GM21367 (cell line): ENCODE results near the gene TRPM2.

Source experiments
- ATAC-seq: cut with Tn5 transposase; IDR thresholded peaks from one replicate; pipeline ENCODE4 v1.9.1; 2021; ENCODE audit not compliant: unreplicated experiment

Gene TRPM2

GRCh38 chr21:44439211-44439600 is 85.8 kb downstream of the TRPM2 start:
- ATAC-seq: no peak

DNA sequence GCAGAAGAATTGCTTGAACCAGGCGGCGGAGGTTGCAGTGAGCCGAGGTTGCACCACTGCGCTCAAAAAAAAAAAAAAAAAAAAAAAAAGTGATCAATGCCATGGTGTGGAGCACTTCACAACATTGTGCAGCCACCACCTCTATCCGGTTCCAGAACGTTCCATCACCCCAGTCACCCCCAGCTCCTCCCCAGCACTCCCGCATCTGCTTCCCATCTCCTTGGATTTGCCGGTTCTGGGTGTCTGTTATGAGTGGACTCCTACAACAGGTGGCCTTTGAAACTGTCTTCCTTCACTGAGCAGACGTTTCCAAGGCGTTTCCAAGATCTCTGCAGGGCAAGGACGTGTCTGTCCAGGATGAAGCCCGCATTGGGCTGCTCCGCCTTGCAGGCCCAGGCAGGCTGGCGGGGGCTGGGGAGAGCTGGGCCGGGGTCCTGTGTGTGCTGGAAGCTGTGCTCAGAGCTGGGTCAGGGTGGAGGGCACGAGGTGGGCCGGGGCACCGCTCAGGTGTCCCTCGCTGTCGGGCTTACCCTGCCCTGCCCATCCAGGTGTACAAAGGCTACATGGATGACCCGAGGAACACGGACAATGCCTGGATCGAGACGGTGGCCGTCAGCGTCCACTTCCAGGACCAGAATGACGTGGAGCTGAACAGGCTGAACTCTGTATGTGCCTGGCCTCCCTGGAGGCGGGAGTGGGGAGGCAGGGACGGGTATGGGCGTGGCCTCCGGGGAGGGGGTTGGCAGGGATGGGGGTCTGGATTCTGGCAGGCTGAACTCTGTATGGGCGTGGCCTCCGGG is 87.0 kb downstream of the TRPM2 start:
- ATAC-seq: no peak

DNA sequence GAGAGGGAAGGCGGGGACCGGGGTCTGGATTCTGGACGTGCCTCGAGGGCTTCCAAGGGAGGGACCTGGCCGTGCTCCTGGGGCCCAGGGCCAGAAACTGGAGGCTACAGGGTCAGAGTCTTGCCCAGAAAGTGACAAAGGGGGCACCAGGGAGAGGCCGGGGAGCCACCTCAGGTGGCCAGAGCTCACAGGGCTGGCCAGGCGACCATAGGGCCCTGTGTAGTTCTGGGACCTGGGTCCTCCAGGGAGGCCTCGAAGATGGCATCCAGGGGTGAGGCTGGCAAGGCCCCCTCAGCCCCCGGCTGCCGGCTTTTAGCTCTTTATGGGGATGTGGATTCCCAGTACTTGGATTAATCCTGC is 87.6 kb downstream of the TRPM2 start:
- no peak for ATAC-seq

DNA sequence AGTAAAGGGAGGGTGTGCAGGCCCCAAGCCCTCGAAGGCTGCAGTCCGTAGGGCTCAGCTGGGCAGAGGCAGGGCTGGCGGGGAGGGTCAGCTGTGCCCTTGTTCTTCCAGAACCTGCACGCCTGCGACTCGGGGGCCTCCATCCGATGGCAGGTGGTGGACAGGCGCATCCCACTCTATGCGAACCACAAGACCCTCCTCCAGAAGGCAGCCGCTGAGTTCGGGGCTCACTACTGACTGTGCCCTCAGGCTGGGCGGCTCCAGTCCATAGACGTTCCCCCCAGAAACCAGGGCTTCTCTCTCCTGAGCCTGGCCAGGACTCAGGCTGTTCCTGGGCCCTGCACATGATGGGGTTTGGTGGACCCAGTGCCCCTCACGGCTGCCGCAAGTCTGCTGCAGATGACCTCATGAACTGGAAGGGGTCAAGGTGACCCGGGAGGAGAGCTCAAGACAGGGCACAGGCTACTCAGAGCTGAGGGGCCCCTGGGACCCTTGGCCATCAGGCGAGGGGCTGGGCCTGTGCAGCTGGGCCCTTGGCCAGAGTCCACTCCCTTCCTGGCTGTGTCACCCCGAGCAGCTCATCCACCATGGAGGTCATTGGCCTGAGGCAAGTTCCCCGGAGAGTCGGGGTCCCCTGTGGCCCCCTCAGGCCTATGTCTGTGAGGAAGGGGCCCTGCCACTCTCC is 88.3 kb downstream of the TRPM2 start:
- no peak for ATAC-seq

- no peak for ATAC-seq
Measured at GRCh38 chr21:44442266-44443125, 89.1 kb downstream of the TRPM2 start.

DNA sequence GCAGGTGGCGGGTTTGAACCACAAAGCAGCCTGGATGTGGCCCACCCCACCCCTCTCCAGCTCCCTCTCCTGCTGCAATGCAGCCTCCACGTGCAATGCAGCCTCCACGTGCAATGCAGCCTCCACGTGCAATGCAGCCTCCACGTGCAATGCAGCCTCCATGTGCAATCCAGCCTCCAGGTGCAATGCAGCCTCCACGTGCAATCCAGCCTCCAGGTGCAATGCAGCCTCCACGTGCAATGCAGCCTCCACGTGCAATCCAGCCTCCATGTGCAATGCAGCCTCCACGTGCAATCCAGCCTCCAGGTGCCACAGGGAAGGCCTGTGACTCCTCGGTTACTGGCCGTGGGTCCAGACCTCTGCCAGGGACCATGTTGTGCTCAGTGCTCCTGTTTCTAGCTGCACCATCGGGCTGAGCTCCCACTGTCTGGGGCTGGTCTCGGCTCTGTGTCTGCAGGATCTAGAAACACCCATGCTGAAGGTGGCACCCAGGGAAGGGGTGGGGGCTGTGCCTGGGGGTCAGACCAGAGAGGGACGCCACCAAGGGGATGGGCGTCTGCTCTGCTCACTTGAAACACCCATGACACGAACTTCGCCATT is 90.0 kb downstream of the TRPM2 start:
- ATAC-seq: no peak

DNA sequence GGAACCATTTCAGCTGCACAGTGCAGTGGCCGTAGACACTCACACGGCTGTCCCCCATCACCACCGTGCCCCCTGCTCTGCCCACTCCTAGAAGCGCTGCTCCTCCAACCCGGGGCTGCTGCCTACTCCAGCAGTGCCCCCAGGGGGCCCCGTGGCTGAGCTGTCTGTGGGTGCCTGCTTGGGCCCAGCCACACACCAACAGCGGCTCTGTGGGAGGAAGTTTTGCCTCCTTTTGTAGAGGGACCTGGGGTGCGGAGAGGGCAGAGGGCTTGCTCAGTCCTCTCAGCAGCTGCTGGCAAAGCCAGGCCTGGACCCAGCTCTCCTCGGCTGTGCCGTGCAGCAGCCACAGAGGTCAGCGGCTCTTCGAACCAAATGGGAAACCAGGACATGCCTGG is 90.5 kb downstream of the TRPM2 start:
- ATAC-seq: no peak

- no peak for ATAC-seq
Measured at GRCh38 chr21:44444286-44444931, 91.0 kb downstream of the TRPM2 start.

- no peak for ATAC-seq
Measured at GRCh38 chr21:44445145-44445812, 91.9 kb downstream of the TRPM2 start.

DNA sequence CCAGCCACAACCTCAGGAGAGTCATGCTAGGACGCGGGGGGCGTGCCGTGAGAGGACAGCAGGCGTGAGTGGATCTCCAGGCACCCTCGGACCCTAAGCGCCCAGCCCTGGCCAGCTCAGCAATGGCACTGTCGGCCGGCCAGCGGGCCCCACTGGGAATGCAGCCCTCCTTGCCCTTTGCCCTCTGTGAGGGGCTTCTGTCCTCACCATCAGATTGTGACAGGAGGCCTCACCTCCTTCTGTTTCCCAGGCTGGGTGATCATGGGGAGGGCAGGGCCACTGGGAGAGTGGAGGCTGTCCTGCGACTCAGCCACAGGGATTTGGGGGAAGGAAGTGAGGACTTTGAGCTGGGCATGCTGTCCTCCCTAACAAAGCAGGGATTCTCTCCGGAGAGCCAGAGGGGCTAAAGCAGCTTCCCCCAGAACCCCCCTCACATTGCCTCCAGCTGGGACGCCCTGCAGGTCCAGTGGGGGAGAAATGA is 95.3 kb downstream of the TRPM2 start:
- ATAC-seq: no peak

DNA sequence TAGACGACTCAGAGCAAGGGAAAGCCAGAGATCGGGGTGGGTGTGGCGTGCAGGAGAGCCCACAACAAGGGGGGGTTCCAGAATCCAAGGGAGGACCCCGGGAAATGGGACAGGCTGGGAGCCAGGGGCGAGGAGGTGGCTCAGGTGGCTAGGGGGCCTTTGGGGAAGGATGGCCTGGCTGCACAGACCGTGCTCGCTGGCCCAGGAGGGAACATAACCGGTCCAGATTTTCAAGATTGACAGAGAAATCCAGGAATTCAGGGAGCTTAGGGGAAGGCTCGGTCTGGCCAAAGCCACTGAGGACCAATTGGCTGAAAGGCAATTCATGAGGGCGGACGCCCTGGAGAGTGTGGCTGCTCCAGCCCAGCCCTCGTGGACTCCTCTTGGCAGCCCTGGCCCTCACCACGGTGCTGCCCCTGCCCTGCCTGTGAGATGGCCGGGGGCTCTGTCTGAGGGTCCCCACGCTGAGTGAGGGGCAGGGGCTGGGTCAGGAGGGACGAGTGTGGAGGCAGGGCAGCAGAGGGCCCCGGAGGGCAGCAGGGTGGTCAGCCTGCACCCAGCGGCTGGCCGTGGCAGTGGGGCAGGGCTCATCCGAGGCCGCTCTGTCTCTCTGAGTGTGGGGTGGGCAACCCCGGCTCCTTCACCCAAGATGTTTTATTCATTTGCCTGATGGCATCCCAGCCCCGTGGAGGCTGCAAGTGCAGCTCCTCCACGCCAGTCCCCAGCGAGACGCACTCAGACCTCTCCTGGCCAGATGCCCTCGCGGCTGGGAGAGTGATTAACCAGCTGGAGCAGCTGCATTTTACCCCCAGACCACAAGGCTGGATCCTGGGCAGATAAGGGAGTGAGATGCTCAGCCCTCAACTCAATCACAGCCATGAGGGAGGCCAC is 96.3 kb downstream of the TRPM2 start:
- ATAC-seq: no peak

DNA sequence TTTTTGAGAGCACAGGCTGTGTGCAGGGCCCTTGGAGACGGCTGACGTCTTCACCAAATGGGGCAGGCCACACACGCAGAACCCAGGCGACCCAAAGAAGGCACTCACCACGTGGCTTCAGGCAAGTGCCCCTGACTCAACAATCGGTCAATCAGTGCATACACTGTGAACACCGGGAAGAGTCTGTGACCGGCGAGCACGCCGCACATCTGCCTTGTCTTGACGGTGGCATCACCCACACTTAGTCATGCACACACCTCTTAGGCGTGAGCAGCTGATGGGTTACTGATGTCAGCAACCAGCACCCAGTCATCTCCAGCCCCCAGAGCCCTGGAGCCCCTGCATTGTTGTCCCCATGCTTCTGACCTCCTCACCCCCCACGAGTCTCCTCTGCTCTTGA is 97.0 kb downstream of the TRPM2 start:
- ATAC-seq: no peak

DNA sequence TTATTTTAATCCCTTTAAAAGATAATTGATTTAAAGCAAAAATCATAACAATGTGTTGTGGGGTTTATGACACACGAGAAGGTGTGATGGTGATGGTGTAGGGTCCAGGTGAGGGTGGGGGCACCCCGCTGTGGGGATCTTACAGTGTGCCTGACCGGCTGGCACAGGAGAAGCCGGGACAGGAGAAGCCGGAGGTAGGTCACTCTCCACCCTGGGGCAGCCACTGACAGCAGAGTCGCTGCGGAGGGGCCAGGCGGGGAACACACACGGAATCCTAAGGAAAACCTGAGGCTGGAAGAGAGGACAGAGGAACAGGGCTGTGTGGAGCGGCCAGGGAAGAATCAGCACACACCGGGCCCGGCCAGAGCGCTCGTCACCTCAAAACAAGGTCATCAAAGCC is 97.6 kb downstream of the TRPM2 start:
- no peak for ATAC-seq

DNA sequence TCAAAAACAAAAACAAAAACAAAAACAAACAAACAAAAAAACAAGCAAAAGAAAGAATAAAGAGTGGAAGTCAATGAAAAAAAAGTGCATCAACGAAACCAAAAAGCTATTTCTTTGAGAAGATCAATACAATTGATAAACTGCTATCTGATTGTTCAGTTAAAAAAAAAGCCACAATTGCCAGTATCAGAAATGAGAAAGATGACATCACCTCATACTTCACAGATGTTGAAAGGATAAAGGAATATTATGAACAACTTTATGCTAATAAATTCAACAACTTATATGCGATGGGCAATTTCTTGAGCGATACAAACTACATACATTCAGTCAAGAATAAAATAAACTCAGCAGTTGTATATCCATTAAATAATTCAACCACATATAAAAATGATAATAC is 99.7 kb downstream of the TRPM2 start:
- no peak for ATAC-seq

- no peak for ATAC-seq
Measured at GRCh38 chr21:44454058-44454457, 100.6 kb downstream of the TRPM2 start.

DNA sequence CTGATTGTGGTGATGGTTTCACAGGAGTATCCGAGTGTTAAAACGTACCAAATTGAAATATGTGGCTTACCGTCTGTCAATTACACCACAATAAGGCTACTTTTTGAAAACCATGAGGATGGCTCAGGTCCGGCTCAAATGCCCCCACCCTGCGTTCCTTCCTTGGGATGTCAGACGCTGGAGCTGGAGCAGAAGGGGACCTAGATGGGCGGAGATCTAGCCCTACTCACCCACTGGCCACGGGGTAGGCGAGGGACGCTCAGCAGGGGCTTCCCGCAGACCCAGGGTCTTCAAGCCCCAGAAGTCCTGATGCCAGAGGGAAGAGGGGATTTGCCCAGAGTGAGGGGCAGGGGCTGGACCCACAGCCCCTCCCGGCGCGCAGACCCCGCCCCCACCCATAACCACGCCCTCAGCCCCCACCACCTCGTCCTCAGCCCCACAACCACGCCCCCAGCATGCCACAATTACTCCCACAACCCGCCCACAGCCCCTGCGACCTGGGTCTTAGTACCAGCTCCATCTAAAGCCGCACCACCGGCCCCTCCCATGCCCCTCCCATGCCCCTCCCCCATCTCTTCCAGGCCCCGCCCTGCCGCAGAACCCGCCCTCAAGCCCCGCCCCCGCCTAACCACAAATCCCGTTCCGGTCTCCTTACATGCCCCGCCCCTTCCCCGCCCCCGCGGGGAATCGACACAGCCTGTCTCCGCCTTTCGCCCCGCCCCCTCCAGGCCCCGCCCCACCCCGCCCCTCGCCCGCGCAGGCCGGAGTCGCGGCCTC is 101.5 kb downstream of the TRPM2 start, which contains the start of gene LRRC3:
LRRC3 (plus strand) TSS at position 764 of the 777 bp plus-strand sequence. CDS start 1,135 bp downstream, outside the sequence.
- no peak for ATAC-seq

DNA sequence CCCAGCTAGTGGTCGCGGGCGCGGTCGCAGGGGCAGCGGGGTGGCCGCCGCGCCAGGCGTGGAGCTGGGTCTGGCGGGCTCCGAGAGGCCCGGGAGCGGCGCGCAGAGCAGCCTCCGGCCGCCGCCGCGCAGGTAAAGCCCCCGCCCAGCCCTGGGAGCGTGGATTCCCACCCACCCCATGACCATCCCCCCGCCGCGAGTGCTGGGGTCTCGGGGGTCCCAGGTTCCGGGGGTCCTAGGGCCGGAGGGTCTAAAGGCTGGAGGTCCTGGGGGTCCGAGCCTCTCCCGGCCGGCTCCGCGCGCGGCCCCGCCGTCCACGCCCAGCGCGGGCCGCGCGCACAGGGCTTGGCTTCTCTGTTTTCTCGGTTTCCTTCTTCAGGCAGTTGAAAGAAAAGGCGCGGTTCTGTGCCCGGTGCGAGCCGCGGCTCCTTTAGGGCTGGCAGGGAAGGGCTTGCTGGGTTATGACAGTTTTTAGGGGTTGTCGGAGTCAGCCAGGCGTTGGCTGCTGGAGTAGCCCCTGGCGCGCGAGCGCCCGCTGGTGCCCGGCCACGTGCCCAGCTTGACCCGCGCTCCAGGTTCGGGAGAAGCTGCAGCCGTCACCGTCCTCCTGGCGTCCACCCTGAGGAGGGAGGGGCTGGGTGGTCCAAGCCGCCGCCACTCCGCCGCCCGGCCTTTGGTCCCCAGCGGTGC is 102.2 kb downstream of the TRPM2 start:
- ATAC-seq: no peak
